CD4-positive, alpha-beta T cell treated with Interleukin-12 subunit alpha and Interleukin-12 subunit beta, for 1 hour (primary cell): ENCODE measurements around the gene CLMN.

Experiments
- DNase-seq: peaks from one replicate; pipeline ENCODE4 v3.0.0-alpha.2; 2020

The CLMN gene

GRCh38 chr14:95260537-95261361 lies 59.0 kb downstream of the CLMN start:
- DNase-seq: no peak

- no peak for DNase-seq
Observed at GRCh38 chr14:95258754-95259593, 60.7 kb downstream of the CLMN start.

GRCh38 chr14:95258156-95258555 lies 61.6 kb downstream of the CLMN start:
- DNase-seq: no peak

GRCh38 chr14:95257521-95257920 lies 62.2 kb downstream of the CLMN start:
- no peak for DNase-seq

- no peak for DNase-seq
Observed at GRCh38 chr14:95256776-95257060, 63.0 kb downstream of the CLMN start.

GRCh38 chr14:95256002-95256775 lies 63.5 kb downstream of the CLMN start:
- DNase-seq: no peak

GRCh38 chr14:95255487-95255886 lies 64.2 kb downstream of the CLMN start:
- DNase-seq: no peak

GRCh38 chr14:95255013-95255412 lies 64.7 kb downstream of the CLMN start:
- DNase-seq: no peak

- DNase-seq: no peak
Observed at GRCh38 chr14:95254288-95254687, 65.4 kb downstream of the CLMN start.

GRCh38 chr14:95253039-95253630 lies 66.6 kb downstream of the CLMN start:
- DNase-seq: no peak

- no peak for DNase-seq
Observed at GRCh38 chr14:95252219-95252618, 67.5 kb downstream of the CLMN start.

- no peak for DNase-seq
Observed at GRCh38 chr14:95250936-95251335, 68.8 kb downstream of the CLMN start.

GRCh38 chr14:95250140-95250769 lies 69.5 kb downstream of the CLMN start:
- no peak for DNase-seq

GRCh38 chr14:95248432-95248831 lies 71.3 kb downstream of the CLMN start:
- DNase-seq: no peak

GRCh38 chr14:95246870-95247269 lies 72.8 kb downstream of the CLMN start:
- DNase-seq: no peak

GRCh38 chr14:95245334-95245733 lies 74.4 kb downstream of the CLMN start:
- no peak for DNase-seq

- DNase-seq: no peak
Observed at GRCh38 chr14:95244587-95244986, 75.1 kb downstream of the CLMN start.

- no peak for DNase-seq
Observed at GRCh38 chr14:95242870-95243269, 76.8 kb downstream of the CLMN start.

- no peak for DNase-seq
Observed at GRCh38 chr14:95240859-95241813, 78.6 kb downstream of the CLMN start.

- no peak for DNase-seq
Observed at GRCh38 chr14:95238487-95239298, 81.0 kb downstream of the CLMN start.

GRCh38 chr14:95237958-95238340 lies 81.8 kb downstream of the CLMN start:
- no peak for DNase-seq
